Uterus (tissue), 2 donors: ENCODE results near the gene MUC2.

ENCODE experiments used
- CTCF ChIP-seq, 4 experiments: fragments of 200-600 bp in 2 of 4; fragments of 450-650 bp in 2 of 4; sonication (generic) in 2 of 4; IDR thresholded peaks; one replicate each; pipeline ENCODE4 v1.5.1; 2016 to 2019; ENCODE audit warnings: antibody characterized with exemption in 4 of 4, mild to moderate bottlenecking in 2 of 4, moderate library complexity in 1 of 4
- POLR2A ChIP-seq, 2 donors: fragments of 450-650 bp; IDR thresholded peaks; one replicate each; pipeline ENCODE4 v1.6.1; 2016; ENCODE audit warnings: antibody characterized with exemption in 2 of 2, mild to moderate bottlenecking in 1 of 2, moderate library complexity in 1 of 2

- no peak for TF ChIP-seq CTCF (IDR thresholded peaks at IDR 0.05)
- TF ChIP-seq POLR2A (IDR thresholded peaks at IDR 0.05): no peak
Observed at GRCh38 chr11:1043563-1044096, 31.0 kb upstream of the MUC2 start.
